Type B pancreatic cell (in vitro differentiated cells): Measurements from ENCODE around the gene ADAMTSL1. TPM values are rescaled to one million over a fixed set of nuclear protein-coding genes. Genes with fewer than 3 reads are reported as not detected.

ENCODE experiments used
- DNase-seq: peaks from one replicate; pipeline ENCODE4 v3.0.0; 2021; ENCODE audit warnings: mixed read lengths; ENCODE audit not compliant: unreplicated experiment; ENCODE audit errors: extremely low spot score
- H3K27ac Mint-ChIP-seq: 2 replicates; pipeline ENCODE4 v1.8.0; 2021; ENCODE audit warnings: mild to moderate bottlenecking, mixed read lengths
- H3K27me3 Mint-ChIP-seq: 2 replicates; pipeline ENCODE4 v1.8.0; 2021; ENCODE audit warnings: mixed read lengths
- H3K36me3 Mint-ChIP-seq: 2 replicates; pipeline ENCODE4 v1.8.0; 2021; ENCODE audit warnings: mixed read lengths
- H3K4me1 Mint-ChIP-seq: one replicate; pipeline ENCODE4 v1.8.0; 2021; ENCODE audit warnings: mixed read lengths; ENCODE audit not compliant: unreplicated experiment
- H3K4me3 Mint-ChIP-seq: 2 replicates; pipeline ENCODE4 v1.8.0; 2021; ENCODE audit warnings: mild to moderate bottlenecking, mixed read lengths
- H3K9me3 Mint-ChIP-seq: 2 replicates; pipeline ENCODE4 v1.8.0; 2021; ENCODE audit warnings: mixed read lengths
- total RNA-seq: library from RNA; stranded (reverse); gene quantifications from 2 replicates; pipeline ENCODE4 v1.2.1, GENCODE V29; 2021; ENCODE audit warnings: low replicate concordance
- TF ChIP-seq, protein P1 (sequence below): fragments of 200-600 bp; sonication (generic); conservative IDR thresholded peaks from 2 replicates; pipeline ENCODE4 v1.5.0; 2021; ENCODE audit warnings: antibody characterized with exemption, mild to moderate bottlenecking

The ADAMTSL1 gene
- total RNA-seq, 1 donor from 2014 or later: 28.6 TPM

DNA sequence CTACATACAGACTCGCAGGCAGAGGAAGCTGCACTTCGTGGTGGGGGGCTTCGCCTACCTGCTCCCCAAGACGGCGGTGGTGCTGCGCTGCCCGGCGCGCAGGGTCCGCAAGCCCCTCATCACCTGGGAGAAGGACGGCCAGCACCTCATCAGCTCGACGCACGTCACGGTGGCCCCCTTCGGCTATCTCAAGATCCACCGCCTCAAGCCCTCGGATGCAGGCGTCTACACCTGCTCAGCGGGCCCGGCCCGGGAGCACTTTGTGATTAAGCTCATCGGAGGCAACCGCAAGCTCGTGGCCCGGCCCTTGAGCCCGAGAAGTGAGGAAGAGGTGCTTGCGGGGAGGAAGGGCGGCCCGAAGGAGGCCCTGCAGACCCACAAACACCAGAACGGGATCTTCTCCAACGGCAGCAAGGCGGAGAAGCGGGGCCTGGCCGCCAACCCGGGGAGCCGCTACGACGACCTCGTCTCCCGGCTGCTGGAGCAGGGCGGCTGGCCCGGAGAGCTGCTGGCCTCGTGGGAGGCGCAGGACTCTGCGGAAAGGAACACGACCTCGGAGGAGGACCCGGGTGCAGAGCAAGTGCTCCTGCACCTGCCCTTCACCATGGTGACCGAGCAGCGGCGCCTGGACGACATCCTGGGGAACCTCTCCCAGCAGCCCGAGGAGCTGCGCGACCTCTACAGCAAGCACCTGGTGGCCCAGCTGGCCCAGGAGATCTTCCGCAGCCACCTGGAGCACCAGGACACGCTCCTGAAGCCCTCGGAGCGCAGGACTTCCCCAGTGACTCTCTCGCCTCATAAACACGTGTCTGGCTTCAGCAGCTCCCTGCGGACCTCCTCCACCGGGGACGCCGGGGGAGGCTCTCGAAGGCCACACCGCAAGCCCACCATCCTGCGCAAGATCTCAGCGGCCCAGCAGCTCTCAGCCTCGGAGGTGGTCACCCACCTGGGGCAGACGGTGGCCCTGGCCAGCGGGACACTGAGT lies 303.2 kb downstream of the ADAMTSL1 start:
- H3K4me3 Mint-ChIP-seq: no peak overlapping the region
- peaks cover 21% of the 10 kb centered on the region for H3K4me1 Mint-ChIP-seq
- no peak overlapping the region for H3K27ac Mint-ChIP-seq
- DNase-seq: no peak
- H3K36me3 Mint-ChIP-seq: peaks cover 9% of the 10 kb centered on the region
- no peaks in the 10 kb centered on the region for H3K27me3 Mint-ChIP-seq
- TF ChIP-seq, protein P1, sequence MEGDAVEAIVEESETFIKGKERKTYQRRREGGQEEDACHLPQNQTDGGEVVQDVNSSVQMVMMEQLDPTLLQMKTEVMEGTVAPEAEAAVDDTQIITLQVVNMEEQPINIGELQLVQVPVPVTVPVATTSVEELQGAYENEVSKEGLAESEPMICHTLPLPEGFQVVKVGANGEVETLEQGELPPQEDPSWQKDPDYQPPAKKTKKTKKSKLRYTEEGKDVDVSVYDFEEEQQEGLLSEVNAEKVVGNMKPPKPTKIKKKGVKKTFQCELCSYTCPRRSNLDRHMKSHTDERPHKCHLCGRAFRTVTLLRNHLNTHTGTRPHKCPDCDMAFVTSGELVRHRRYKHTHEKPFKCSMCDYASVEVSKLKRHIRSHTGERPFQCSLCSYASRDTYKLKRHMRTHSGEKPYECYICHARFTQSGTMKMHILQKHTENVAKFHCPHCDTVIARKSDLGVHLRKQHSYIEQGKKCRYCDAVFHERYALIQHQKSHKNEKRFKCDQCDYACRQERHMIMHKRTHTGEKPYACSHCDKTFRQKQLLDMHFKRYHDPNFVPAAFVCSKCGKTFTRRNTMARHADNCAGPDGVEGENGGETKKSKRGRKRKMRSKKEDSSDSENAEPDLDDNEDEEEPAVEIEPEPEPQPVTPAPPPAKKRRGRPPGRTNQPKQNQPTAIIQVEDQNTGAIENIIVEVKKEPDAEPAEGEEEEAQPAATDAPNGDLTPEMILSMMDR: no peak
- peaks cover 6% of the 10 kb centered on the region for H3K9me3 Mint-ChIP-seq

DNA sequence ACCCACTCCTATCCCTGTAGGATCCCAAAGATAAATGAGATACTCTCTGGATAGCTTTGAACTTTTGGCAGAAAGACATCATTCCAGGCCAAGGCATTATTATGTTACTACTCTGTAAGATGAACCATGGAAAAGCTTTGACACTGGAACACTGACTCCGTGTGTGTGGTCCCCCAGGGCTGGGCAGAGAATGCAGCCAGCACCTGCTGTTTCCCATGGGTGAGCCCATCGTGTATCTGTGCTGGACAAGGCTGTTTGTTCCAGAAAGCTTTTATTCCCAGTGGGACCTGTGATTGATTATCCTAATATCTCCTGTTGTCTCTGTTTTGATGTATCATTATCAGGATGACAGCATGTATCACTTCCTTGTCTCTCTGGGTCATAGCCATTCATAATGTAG lies 304.2 kb downstream of the ADAMTSL1 start:
- H3K27ac Mint-ChIP-seq: no peak overlapping the region
- peaks cover 9% of the 10 kb centered on the region for H3K36me3 Mint-ChIP-seq
- no peaks in the 10 kb centered on the region for H3K27me3 Mint-ChIP-seq

DNA sequence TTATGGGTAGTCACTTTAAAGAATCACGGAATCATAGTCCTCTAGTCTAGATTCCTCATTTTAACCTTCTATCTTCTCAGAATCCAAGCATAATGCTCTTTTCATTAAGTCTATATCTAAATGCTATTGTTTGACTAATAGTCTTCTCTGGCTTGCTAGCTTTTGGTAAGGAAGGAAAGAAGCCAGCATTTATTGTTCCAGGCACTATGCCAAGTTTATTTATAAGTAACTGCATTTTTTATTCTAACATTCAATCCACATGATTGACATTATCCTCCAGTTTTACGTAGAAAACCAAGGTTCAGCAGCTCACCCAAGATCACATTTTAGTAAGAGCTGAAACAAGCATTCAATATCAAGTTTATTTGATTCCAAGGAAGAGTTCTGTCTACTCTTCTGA lies 304.9 kb downstream of the ADAMTSL1 start:
- H3K4me3 Mint-ChIP-seq: no peak overlapping the region
- H3K4me1 Mint-ChIP-seq: peaks cover 21% of the 10 kb centered on the region
- no peak for DNase-seq
- TF ChIP-seq, protein P1: no peak
- H3K27ac Mint-ChIP-seq: no peak overlapping the region
- peaks cover 9% of the 10 kb centered on the region for H3K36me3 Mint-ChIP-seq
- no peaks in the 10 kb centered on the region for H3K27me3 Mint-ChIP-seq
- peaks cover 4% of the 10 kb centered on the region for H3K9me3 Mint-ChIP-seq

More for the DNA sequence above, 304.2 kb downstream of the ADAMTSL1 start:
- no peak overlapping the region for H3K4me3 Mint-ChIP-seq
- DNase-seq: no peak
- peaks cover 6% of the 10 kb centered on the region for H3K9me3 Mint-ChIP-seq
- H3K4me1 Mint-ChIP-seq: peaks cover 21% of the 10 kb centered on the region
- TF ChIP-seq, protein P1: no peak

DNA sequence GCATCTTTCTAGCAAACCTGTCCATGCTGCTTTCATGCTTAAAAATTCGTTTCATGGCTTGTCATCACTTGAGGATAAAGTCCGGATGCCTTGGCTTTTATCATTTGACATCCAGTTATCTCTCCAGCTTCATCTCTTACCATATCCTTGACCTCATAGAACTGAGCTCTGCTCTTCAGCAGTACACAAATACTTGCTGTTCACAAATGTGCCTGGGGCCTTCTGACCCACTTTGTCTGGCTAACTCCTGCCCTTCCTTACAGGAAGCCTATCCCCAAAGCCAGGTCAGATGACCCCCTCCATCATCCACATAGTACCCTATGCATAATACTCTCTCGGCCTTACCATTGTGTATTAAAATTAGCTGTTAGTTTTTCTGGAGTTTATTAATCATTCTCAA lies 310.0 kb downstream of the ADAMTSL1 start:
- H3K27me3 Mint-ChIP-seq: no peaks in the 10 kb centered on the region
- H3K9me3 Mint-ChIP-seq: no peaks in the 10 kb centered on the region
- H3K4me3 Mint-ChIP-seq: no peak overlapping the region
- TF ChIP-seq, protein P1: no peak
- no peaks in the 10 kb centered on the region for H3K36me3 Mint-ChIP-seq
- no peak overlapping the region for H3K27ac Mint-ChIP-seq
- DNase-seq: no peak
- peaks cover 17% of the 10 kb centered on the region for H3K4me1 Mint-ChIP-seq

DNA sequence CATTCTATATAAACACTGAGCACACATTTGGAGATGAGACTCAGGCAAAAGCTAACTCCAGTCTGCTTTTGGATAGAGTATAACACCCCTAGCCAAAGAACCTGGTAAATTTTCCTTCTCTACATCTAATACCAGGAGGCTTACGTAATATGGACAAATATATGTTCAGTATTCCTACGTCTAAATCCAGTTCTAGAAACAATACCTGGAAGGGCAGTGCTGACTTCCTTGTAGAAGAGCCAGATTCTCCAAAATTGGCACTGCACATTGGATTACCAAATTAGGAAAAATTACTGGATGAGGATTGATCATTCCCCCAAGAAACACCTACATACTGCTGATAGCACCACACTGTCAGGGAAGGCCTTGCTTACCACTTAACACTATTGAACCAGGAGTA lies 311.7 kb downstream of the ADAMTSL1 start:
- Mint-ChIP-seq H3K36me3 (no peaks in the 10 kb centered on the region), H3K27ac (no peak overlapping the region), H3K4me1 (peaks cover 17% of the 10 kb centered on the region), H3K4me3 (no peak overlapping the region), H3K9me3 (peaks cover 4% of the 10 kb centered on the region), H3K27me3 (no peaks in the 10 kb centered on the region)
- TF ChIP-seq, protein P1: no peak
- no peak for DNase-seq
